OCI-LY7 (cell line): ENCODE measurements around the gene DUSP15. TPM values are rescaled to one million over a fixed set of nuclear protein-coding genes. Genes with fewer than 3 reads are reported as not detected.

ENCODE experiments used
- BruUV-seq: library from RNA; stranded (reverse); fragments of 400-500 nt; replicated peaks from 2 replicates; lab custom pipeline; 2021; lab: Mats Ljungman, UMichigan
- CTCF ChIA-PET: fragments of 300-600 bp; sonication (Branson Sonifier 250); formaldehyde crosslinking; loops from one replicate; lab custom pipeline; 2022; ENCODE audit warnings: antibody characterized with exemption; ENCODE audit not compliant: unreplicated experiment; lab: Charles Lee
- POLR2A ChIA-PET: fragments of 300-600 bp; sonication (Branson Sonifier 250); formaldehyde crosslinking; loops from one replicate; lab custom pipeline; 2022; ENCODE audit warnings: antibody characterized with exemption; lab: Charles Lee
- DNase-seq: peaks from one replicate; pipeline ENCODE4 v3.0.0-alpha.2; 2015; ENCODE audit warnings: low spot score
- H2AFZ ChIP-seq: fragments of 200-600 bp; sonication (generic), shearing (Covaris generic); 2 replicates; pipeline ENCODE4 v1.6.1; 2014; ENCODE audit warnings: mild to moderate bottlenecking, antibody characterized with exemption, low read length, moderate library complexity
- H3K27ac ChIP-seq: fragments of 200-600 bp; sonication (generic); 2 replicates; pipeline ENCODE4 v1.5.1; 2014; ENCODE audit warnings: mixed run types, low read depth, mild to moderate bottlenecking, moderate library complexity, low read length, inconsistent platforms; ENCODE audit not compliant: poor library complexity, severe bottlenecking
- H3K36me3 ChIP-seq: fragments of 200-600 bp; sonication (generic); 2 replicates; pipeline ENCODE4 v1.6.1; 2014; ENCODE audit warnings: mild to moderate bottlenecking, antibody characterized with exemption, low read length, moderate library complexity, mixed read lengths; ENCODE audit not compliant: insufficient read depth
- H3K4me1 ChIP-seq: fragments of 200-600 bp; sonication (generic); 2 replicates; pipeline ENCODE4 v1.5.1; 2014; ENCODE audit warnings: mild to moderate bottlenecking, low read length; ENCODE audit not compliant: insufficient read depth, poor library complexity, severe bottlenecking
- H3K4me2 ChIP-seq: fragments of 200-600 bp; sonication (generic); 2 replicates; pipeline ENCODE4 v1.6.1; 2014; ENCODE audit warnings: mild to moderate bottlenecking, low read length
- H3K4me3 ChIP-seq: fragments of 200-600 bp; sonication (generic); 2 replicates; pipeline ENCODE4 v1.5.1; 2014; ENCODE audit warnings: mild to moderate bottlenecking, low read depth, low read length; ENCODE audit not compliant: poor library complexity, severe bottlenecking
- H3K79me2 ChIP-seq: fragments of 200-600 bp; sonication (generic); 2 replicates; pipeline ENCODE4 v1.6.1; 2016; ENCODE audit warnings: low read depth, mild to moderate bottlenecking, low read length, moderate library complexity, mixed read lengths; ENCODE audit not compliant: insufficient read depth
- H3K9me2 ChIP-seq: fragments of 200-600 bp; sonication (generic); 2 replicates; pipeline ENCODE4 v1.6.1; 2016; ENCODE audit warnings: mild to moderate bottlenecking, low read length, mixed read lengths; ENCODE audit not compliant: insufficient read depth
- H3K9me3 ChIP-seq: fragments of 200-600 bp; sonication (generic); 2 replicates; pipeline ENCODE4 v1.6.1; 2014; ENCODE audit warnings: mild to moderate bottlenecking, mixed run types, low read length, mixed read lengths
- H4K20me1 ChIP-seq: fragments of 200-600 bp; sonication (generic); 2 replicates; pipeline ENCODE4 v1.6.1; 2014; ENCODE audit warnings: mild to moderate bottlenecking, antibody characterized with exemption, low read length, moderate library complexity, mixed read lengths; ENCODE audit not compliant: insufficient read depth
- EZH2phosphoT487 ChIP-seq: fragments of 200-600 bp; sonication (generic); IDR thresholded peaks from 2 replicates; pipeline ENCODE4 v1.6.1; 2018; ENCODE audit warnings: low read depth, borderline replicate concordance, mild to moderate bottlenecking, mixed run types, antibody characterized with exemption, low read length, moderate library complexity, mixed read lengths
- intact Hi-C: fragments of 100-400 bp; cut with micrococcal nuclease; formaldehyde crosslinking; loops from one replicate; pipeline ENCODE4 v1.10.0; 2022; ENCODE audit not compliant: unreplicated experiment
- total RNA-seq, 2 experiments: library from RNA; depleted of rRNA in 1 of 2; stranded (reverse); fragments of >200 nt in 1 of 2; shearing (Covaris generic) in 1 of 2; gene quantifications; 2 replicates each; pipeline ENCODE4 v1.2.3, GENCODE V29; 2014 to 2022
- TF ChIP-seq, protein P1 (sequence below): fragments of 200-600 bp; sonication (generic); conservative IDR thresholded peaks from 2 replicates; pipeline ENCODE4 v1.5.1; 2014; ENCODE audit warnings: mild to moderate bottlenecking, antibody characterized with exemption, low read length, moderate library complexity, mixed read lengths

The DUSP15 gene
- total RNA-seq, 2 experiments from 2014 or later = 0.19 to 0.61 TPM

DNA sequence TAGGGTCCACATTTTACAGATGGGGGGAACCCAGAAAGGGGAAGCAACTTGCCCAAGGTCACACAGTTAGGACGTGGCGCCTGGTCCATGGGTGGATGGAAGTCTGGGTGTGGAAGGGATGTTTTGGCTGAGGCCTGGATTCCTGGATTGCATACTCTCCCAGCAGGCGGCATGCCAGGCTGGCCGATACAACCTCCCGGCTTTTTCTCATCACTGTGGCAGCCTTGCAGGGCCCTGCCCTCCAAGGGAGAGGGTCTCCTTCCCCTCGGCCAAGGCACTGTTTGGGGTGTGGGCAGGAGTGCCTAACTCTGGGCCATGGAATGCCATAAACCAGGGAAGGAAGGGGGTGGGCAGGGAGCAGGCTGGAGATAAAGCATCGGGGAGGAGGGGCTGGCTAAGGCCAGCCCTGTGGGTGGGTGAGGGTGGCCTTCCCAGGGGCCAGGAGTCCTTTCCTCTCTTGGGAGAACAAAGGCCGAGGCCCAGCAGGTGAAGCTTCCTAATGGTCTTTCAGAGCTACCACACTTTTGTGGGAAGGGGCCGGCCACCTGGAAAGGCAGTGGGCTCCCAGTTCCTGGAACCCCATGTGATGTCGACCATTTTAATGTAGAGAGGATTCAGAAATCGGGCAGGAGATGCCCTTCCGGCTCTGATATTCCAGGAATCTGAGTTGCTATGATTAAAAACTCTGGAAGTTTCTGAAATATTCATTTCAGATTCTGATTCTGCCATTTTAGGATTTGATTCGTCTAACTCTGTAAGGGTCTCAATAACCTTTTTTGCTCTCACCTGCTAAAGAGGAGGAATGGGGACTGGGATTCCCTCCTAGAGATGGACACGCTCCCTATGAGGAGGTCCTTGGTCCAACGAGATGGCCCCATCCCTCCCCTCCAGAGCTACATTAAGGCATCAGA, 29.2 kb downstream of the DUSP15 start:
- POLR2A ChIA-PET = no interaction called here

DNA sequence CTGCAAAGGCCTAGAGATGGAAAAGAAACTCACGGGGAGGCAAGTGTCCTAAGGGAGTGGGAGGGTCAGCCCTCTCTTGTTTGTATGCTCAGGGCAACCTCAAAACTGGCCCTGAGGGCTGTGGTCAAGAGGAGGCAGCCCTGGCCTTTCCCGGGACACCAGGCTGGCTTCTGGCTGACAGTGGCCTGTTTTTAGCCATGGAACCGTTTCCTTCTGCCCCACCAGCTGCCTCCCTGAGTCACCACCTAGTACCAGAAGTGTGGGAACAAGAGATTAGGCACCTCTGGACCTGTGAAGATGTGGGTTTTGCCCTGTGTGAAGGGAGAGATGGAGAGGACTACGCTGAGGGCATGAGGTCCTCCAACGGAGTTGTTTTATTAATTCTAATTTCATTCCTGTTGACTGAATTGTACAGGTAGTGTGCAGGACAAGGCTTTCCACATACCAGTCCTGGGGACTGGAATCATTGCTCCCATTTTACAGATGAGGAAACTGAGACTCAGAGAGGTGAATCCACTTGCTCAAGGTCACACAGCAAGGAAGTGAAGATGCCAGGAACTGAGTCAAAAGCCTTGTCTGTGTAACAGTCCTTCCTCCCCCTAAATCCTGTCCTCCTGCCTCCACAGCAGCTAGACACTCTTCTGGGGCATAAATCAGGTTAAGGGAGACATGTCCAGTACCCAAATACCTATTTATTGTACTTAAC, 30.4 kb downstream of the DUSP15 start:
- peaks cover 7% of the 10 kb centered on the region for H3K4me1 ChIP-seq
- no peaks in the 10 kb centered on the region for H3K9me2 ChIP-seq
- H4K20me1 ChIP-seq = no peaks in the 10 kb centered on the region
- H3K27ac ChIP-seq = no peak overlapping the region
- intact Hi-C loops = no loop called here
- H3K9me3 ChIP-seq = no peaks in the 10 kb centered on the region
- no peak for DNase-seq
- ChIA-PET POLR2A (no interaction called here), CTCF (interaction anchor here (1.0 kb wide), 1 partner anchor 17 kb away, joined by 3 read pairs; no protein-coding TSS in a partner anchor)
- no peak overlapping the region for H2AFZ ChIP-seq
- BruUV-seq = no TSS peak
- H3K36me3 ChIP-seq = no peaks in the 10 kb centered on the region
- H3K79me2 ChIP-seq = no peaks in the 10 kb centered on the region
- TF ChIP-seq, protein P1, sequence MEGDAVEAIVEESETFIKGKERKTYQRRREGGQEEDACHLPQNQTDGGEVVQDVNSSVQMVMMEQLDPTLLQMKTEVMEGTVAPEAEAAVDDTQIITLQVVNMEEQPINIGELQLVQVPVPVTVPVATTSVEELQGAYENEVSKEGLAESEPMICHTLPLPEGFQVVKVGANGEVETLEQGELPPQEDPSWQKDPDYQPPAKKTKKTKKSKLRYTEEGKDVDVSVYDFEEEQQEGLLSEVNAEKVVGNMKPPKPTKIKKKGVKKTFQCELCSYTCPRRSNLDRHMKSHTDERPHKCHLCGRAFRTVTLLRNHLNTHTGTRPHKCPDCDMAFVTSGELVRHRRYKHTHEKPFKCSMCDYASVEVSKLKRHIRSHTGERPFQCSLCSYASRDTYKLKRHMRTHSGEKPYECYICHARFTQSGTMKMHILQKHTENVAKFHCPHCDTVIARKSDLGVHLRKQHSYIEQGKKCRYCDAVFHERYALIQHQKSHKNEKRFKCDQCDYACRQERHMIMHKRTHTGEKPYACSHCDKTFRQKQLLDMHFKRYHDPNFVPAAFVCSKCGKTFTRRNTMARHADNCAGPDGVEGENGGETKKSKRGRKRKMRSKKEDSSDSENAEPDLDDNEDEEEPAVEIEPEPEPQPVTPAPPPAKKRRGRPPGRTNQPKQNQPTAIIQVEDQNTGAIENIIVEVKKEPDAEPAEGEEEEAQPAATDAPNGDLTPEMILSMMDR = no peak
- no peak for TF ChIP-seq EZH2phosphoT487
- H3K4me3 ChIP-seq = no peak overlapping the region
- no peak overlapping the region for H3K4me2 ChIP-seq

More for the DNA sequence above, 29.2 kb downstream of the DUSP15 start:
- no peaks in the 10 kb centered on the region for H3K79me2 ChIP-seq
- CTCF ChIA-PET = interaction anchor here (1.0 kb wide), 1 partner anchor 16 kb away, joined by 3 read pairs; no protein-coding TSS in a partner anchor
- no peaks in the 10 kb centered on the region for H3K9me3 ChIP-seq
- peaks cover 13% of the 10 kb centered on the region for H3K4me1 ChIP-seq
- TF ChIP-seq, protein P1 = no peak
- no peak for TF ChIP-seq EZH2phosphoT487
- no peak overlapping the region for H3K4me2 ChIP-seq
- BruUV-seq = no TSS peak
- no peak overlapping the region for H2AFZ ChIP-seq
- no peaks in the 10 kb centered on the region for H3K9me2 ChIP-seq
- H3K36me3 ChIP-seq = no peaks in the 10 kb centered on the region
- no peak overlapping the region for H3K4me3 ChIP-seq
- DNase-seq = no peak
- H4K20me1 ChIP-seq = no peaks in the 10 kb centered on the region
- H3K27ac ChIP-seq = no peak overlapping the region
- intact Hi-C loops = no loop called here
